BE2C (cell line): ENCODE measurements around the gene CD300LB.
"Not testable (repeated sequence)": the region's sequence is repeated elsewhere in the genome, so short reads cannot be mapped to it uniquely, and the experiment has no call there.

Source experiments
- DNase-seq: peaks from one replicate; pipeline ENCODE4 v3.0.0-alpha.2; 2020
- H3K27me3 ChIP-seq: fragments of 250-450 bp; sonication (Bioruptor Pico); 2 replicates; pipeline ENCODE4 v1.5.1; 2020; ENCODE audit warnings: mild to moderate bottlenecking
- H3K36me3 ChIP-seq: fragments of 250-450 bp; sonication (Bioruptor Pico); 2 replicates; pipeline ENCODE4 v1.5.1; 2020; ENCODE audit warnings: mild to moderate bottlenecking
- H3K4me1 ChIP-seq: fragments of 250-450 bp; sonication (Bioruptor Pico); 2 replicates; pipeline ENCODE4 v1.5.1; 2020
- H3K4me3 ChIP-seq: 2 replicates; pipeline ENCODE4 v1.5.1; 2011; ENCODE audit warnings: low read depth, low read length
- H3K9me3 ChIP-seq: fragments of 250-450 bp; sonication (Bioruptor Pico); 2 replicates; pipeline ENCODE4 v1.5.1; 2020
- CTCF ChIP-seq: IDR thresholded peaks from 2 replicates; pipeline ENCODE4 v1.5.1; 2012; ENCODE audit warnings: mild to moderate bottlenecking, low read depth, low read length

Gene CD300LB

DNA sequence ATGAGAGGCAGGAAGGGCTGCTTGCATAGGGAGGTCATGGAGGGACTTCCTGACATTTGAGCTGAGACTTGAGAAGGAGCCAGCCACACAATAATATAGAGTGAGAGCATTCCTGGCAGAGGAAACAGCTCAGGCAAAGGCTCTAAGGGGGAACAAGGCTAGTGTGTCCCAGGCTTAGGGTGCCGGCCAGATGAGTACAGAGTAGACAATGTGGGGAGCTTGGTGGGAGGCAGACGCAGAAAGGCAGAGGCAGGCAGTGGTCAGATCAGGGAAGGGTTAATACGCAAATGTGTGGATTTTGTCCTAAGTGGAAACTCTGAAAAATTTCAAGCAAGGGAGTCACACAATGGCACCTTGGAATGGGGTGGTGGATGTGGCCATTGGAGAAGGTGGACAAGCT, 31.3 kb downstream of the CD300LB start:
- Histone ChIP-seq H3K27me3 (peaks cover 23% of the 10 kb centered on the region), H3K4me3 (no peak overlapping the region), H3K4me1 (no peaks in the 10 kb centered on the region), H3K9me3 (no peaks in the 10 kb centered on the region), H3K36me3 (no peaks in the 10 kb centered on the region)
- no peak for TF ChIP-seq CTCF
- no peak for DNase-seq

GRCh38 chr17:74497471-74497870, 33.8 kb downstream of the CD300LB start:
- Histone ChIP-seq H3K4me1 (no peaks in the 10 kb centered on the region), H3K27me3 (peaks cover 20% of the 10 kb centered on the region), H3K4me3 (no peak overlapping the region), H3K36me3 (no peaks in the 10 kb centered on the region), H3K9me3 (no peaks in the 10 kb centered on the region)
- no peak for DNase-seq
- no peak for TF ChIP-seq CTCF

DNA sequence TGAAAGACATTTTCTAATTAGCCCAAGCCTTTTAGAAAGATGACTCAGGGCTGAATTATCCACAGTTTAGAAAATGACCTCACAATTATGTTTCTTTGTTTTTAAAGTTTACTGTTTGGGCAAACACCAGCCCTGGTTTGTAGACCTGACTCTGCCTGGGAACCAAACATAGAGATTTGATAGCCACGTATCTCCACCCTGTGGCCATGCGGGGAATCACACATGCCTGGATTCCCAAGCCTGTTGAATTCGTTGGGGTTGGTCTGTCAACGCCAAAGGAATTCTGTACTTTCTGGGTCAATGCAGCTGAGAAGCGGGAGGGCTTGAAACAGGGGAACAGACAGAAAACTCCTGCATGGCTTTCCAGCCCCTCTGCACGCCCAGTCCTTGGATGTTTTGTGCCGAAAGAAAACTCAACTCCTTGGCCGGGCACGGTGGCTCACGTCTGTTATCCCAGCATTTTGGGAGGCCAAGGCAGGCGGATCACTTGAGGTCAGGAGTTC, 37.9 kb downstream of the CD300LB start:
- H3K4me3 ChIP-seq = no peak overlapping the region
- H3K9me3 ChIP-seq = no peaks in the 10 kb centered on the region
- no peaks in the 10 kb centered on the region for H3K4me1 ChIP-seq
- DNase-seq = peak; percentile 71
- peaks cover 24% of the 10 kb centered on the region for H3K27me3 ChIP-seq
- no peaks in the 10 kb centered on the region for H3K36me3 ChIP-seq
- peak; percentile 96 for TF ChIP-seq CTCF

DNA sequence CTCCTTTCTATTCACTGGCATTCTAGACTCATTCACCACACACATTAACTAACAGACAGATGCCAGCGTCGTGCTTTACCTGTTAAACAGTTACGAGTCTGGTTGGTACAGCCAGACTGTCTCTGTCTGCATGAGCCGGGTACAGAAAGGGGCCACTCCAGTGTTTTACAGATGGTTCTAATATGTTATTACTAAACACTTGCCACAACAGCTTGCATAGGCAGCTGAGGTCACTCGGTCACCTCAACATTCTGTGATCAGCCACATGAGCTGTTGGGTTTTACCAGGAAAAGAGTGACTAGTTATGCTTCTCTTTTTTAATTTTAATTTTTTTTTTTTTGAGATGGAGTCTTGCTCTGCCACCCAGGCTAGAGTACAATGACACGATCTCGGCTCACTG, 39.6 kb downstream of the CD300LB start:
- DNase-seq = no peak
- H3K36me3 ChIP-seq = no peaks in the 10 kb centered on the region

DNA sequence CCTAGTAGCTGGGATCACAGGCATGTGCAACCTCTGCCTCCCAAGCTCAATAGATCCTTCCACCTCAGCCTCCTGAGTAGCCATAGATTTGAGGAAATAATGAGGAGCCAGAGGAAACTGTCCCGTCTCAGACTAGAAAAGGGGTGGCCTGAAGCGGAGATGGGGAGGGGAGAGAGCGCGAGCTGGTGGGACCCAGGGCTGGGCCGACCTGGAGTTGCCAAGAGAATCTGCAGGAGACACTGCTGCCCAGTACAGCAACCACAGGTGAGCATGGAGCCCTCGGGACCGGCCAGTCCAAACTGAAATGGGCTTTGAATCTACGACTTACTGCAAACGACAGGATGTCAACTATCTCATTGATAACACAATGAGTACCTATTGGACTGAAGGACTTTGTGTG, 40.6 kb downstream of the CD300LB start:
- TF ChIP-seq CTCF = no peak
- Histone ChIP-seq H3K4me3 (no peak overlapping the region), H3K36me3 (no peaks in the 10 kb centered on the region), H3K27me3 (peaks cover 36% of the 10 kb centered on the region), H3K9me3 (no peaks in the 10 kb centered on the region), H3K4me1 (no peaks in the 10 kb centered on the region)
- DNase-seq = no peak

More for the DNA sequence above, 39.6 kb downstream of the CD300LB start:
- H3K9me3 ChIP-seq = no peaks in the 10 kb centered on the region
- H3K27me3 ChIP-seq = peaks cover 33% of the 10 kb centered on the region
- H3K4me3 ChIP-seq = no peak overlapping the region
- TF ChIP-seq CTCF = no peak
- H3K4me1 ChIP-seq = no peaks in the 10 kb centered on the region

DNA sequence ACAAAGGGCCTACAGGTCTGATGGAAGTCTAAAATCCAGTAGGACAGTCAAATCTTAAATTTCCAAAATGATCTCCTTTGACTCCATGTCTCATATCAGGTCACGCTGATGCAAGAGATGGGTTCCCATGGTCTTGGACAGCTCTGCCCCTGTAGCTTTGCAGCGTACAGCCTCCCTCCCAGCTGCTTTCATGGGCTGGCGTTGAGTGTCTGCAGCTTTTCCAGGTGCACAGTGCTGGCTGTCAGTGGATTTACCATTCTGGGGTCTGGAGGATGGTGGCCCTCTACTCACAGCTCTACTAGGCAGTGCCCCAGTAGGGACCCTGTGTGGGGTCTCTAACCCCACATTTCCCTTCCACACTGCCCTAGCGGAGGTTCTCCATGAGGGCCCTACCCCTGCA, 43.0 kb downstream of the CD300LB start:
- not testable (repeated sequence) for H3K36me3 ChIP-seq, H3K9me3 ChIP-seq, H3K4me1 ChIP-seq, DNase-seq, H3K4me3 ChIP-seq
- H3K27me3 ChIP-seq = peaks cover 49% of the 10 kb centered on the region

DNA sequence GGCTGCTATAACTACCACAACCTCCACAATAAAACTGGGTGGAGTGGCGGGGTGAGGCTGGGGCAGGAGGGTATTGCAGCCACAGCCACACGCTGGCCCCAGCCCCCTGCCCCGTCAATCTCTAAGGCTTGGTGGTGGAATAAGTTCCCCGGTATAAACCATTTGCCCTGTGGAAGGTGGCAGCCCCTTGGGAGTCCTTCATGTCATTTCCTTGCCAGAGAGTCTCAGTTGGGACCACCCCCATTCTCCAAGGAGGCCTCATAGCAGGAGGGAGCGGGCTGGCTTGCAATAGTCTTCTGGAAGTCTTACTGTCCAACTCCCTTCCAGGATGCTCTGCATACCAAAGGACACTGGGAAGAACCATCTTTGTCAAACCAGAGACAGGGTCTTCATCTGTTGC, 45.4 kb downstream of the CD300LB start:
- DNase-seq = no peak
- H3K4me1 ChIP-seq = no peaks in the 10 kb centered on the region
- no peak overlapping the region for H3K4me3 ChIP-seq
- no peaks in the 10 kb centered on the region for H3K9me3 ChIP-seq
- TF ChIP-seq CTCF = no peak
- peaks cover 63% of the 10 kb centered on the region for H3K27me3 ChIP-seq
- H3K36me3 ChIP-seq = no peaks in the 10 kb centered on the region
